Measurements from ENCODE around the gene PYGB.

Gene PYGB

DNA sequence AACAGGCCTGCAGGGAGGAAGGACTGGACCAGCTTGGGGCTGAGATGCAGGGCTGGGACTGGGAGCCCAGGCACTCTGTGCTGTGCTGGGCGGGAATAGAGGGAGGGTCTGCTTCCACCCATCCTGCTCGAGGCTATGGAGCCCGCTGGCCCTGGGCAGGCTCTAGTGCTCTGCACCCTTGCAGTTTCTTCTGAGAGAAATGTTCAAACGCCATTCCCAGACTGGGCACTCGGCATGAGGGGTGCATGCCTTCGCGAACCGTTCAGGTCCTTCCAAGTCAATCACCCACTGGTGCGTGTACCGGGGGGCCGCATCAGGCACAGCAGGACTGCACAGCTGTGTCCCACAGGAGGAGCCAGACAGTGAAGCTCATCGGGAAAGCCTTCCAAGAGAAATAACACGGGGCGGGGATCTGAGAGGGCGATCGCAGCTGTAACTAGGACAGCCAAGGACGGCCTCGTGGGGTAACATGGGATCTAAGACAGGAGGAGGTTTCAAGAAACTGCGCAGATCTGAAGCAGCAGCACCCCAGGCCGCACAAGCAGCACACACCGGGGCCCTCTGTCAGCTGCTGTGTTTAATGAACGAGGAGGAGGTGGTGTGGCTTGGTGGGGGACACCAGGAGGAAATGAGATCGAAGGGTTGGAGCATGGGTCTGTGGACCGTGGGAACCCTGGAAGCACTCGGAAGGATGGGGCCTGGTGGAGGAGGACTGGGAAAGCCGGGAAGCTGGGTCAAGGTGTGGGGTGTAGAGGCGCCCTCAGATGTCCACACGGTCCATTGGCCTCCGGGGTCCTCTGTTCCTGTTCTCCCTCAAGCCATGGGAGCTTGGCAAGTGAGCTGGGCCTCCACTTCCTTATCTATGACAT is 26.1 kb upstream of the PYGB start:
- DNase-seq (ENCODE audit: insufficient read length, low spot score): no peak
- no peak for FAIRE-seq
- TF ChIP-seq POLR2AphosphoS5 (IDR thresholded peaks at IDR 0.05; ENCODE audit: low read depth, low read length): no peak
- TF ChIP-seq PAX5 (IDR thresholded peaks at IDR 0.05; ENCODE audit: insufficient read depth, low read length, severe bottlenecking): no peak
- no peak for TF ChIP-seq POU2F2 (IDR thresholded peaks at IDR 0.05; ENCODE audit: low read depth, low read length)
- TF ChIP-seq TAF1 (IDR thresholded peaks at IDR 0.05; ENCODE audit: low read depth, low read length): no peak
- TF ChIP-seq SPI1 (IDR thresholded peaks at IDR 0.05; ENCODE audit: low read depth, low read length): no peak

DNA sequence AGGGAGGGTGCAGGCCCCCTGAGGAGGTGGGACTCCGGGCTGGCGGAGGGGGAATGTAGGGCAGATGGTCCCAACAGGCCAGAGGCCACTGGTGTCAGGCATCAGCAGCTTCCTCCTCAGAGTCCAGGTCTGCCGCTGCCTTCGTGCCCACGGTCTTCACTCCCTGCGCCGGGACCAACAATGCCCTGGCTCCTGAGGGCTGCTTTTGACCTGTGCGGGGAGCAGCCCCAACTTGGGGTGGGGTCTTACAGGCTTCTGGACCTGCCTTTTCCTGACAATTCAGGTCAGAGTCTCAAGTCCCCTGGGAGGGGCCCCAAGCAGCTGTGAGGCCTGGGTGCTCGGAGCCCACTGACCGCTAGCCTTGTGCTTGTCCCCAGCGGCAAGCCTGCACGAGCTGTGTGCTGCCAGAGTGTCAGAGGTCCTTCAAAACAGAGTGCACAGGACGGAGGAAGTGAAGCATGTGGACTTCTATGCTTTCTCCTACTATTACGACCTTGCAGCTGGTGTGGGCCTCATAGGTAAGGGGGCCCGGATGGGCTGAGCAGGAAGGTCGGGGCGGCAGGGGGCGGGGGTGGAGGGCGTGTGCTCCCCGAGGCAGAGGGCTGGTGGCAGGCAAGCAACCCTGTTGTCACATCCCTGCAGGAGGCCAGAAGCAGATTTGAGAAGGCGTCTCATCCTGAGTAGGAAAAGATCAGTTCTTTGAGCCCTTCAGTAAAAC is 25.3 kb upstream of the PYGB start:
- no peak for DNase-seq (ENCODE audit: insufficient read length, low spot score)
- FAIRE-seq: no peak
- TF ChIP-seq PAX5 (IDR thresholded peaks at IDR 0.05; ENCODE audit: insufficient read depth, low read length, severe bottlenecking) (no peak), SPI1 (IDR thresholded peaks at IDR 0.05; ENCODE audit: low read depth, low read length) (no peak), TAF1 (IDR thresholded peaks at IDR 0.05; ENCODE audit: low read depth, low read length) (no peak), POU2F2 (IDR thresholded peaks at IDR 0.05; ENCODE audit: low read depth, low read length) (no peak), POLR2AphosphoS5 (IDR thresholded peaks at IDR 0.05; ENCODE audit: low read depth, low read length) (no peak), POLR2A (IDR thresholded peaks at IDR 0.05; ENCODE audit: low read depth, low read length) (no peak)

DNA sequence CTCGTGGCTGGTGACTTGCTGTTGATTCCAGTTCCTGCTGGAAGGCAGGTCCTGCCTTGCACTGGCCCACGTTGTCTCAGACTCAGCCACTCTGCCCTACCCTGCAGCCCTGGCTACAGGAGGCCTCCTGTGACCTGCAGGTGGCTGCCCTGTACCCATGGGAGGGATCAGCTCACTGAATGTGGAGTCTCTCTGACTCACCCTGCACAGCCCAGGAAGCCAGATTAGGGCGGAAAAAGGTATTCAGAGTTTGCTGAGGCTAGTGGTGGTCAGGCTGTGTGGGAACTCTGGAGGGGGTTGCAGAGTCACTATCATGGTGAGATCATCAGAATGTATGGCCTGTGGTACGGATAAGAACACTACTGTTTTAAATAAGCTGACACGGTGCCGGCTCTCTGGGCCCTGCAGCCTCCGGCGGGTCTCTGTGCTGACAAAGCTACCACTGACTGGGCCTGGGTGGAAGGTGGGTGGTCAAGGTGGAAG is 24.7 kb upstream of the PYGB start:
- DNase-seq (ENCODE audit: insufficient read length, low spot score) (no peak), FAIRE-seq (no peak)
- TF ChIP-seq SPI1 (IDR thresholded peaks at IDR 0.05; ENCODE audit: low read depth, low read length): no peak
- no peak for TF ChIP-seq POLR2AphosphoS5 (IDR thresholded peaks at IDR 0.05; ENCODE audit: low read depth, low read length)
- TF ChIP-seq TAF1 (IDR thresholded peaks at IDR 0.05; ENCODE audit: low read depth, low read length): no peak
- no peak for TF ChIP-seq POLR2A (IDR thresholded peaks at IDR 0.05; ENCODE audit: low read depth, low read length)
- no peak for TF ChIP-seq POU2F2 (IDR thresholded peaks at IDR 0.05; ENCODE audit: low read depth, low read length)
- TF ChIP-seq PAX5 (IDR thresholded peaks at IDR 0.05; ENCODE audit: insufficient read depth, low read length, severe bottlenecking): no peak

DNA sequence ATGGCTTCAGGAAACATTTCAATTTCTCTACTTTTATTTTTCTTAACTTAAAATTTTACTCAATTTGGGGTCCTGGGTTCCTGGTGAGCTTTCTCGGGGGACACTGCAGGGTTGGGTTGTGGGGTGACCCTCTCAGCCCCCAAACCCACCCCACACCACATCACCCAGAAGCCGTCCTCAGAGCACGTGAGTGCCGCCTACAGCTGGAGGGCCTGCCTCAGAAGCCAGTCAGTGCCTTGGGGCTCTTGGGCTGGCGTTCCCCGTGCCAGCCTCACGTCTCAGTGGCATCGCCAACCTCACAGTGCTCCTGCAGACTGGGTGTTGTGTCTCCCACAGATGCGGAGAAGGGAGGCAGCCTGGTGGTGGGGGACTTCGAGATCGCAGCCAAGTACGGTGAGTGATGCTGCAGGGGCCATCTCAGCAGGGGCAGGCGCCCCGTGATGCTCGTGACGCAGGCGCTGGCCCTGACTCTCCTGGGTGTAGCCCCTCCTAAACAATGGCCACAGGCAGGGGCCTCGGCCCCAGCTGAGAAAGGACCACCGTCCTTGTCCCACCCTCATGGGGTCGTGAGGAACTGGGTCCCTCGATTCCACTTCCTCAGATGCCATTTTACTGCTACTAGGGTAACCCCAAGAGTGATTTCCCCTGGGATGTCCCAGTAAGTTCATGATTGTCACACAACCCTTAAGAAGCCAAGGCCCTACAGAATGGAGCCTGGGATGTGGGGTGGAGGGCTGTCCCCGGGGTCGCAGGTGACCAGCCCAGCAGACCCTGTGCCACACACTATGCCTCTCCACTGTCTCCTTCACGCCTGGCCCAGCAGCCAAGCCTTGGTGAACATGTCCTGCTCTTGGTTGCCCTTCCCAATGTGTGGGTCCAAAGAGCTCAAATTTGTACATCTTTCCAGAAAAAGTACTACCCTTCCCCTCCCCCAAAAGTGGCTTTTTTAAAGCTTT is 23.8 kb upstream of the PYGB start:
- no peak for FAIRE-seq
- DNase-seq (ENCODE audit: insufficient read length, low spot score): no peak
- TF ChIP-seq PAX5 (IDR thresholded peaks at IDR 0.05; ENCODE audit: insufficient read depth, low read length, severe bottlenecking): no peak
- no peak for TF ChIP-seq SPI1 (IDR thresholded peaks at IDR 0.05; ENCODE audit: low read depth, low read length)
- no peak for TF ChIP-seq POLR2A (IDR thresholded peaks at IDR 0.05; ENCODE audit: low read depth, low read length)
- no peak for TF ChIP-seq POLR2AphosphoS5 (IDR thresholded peaks at IDR 0.05; ENCODE audit: low read depth, low read length)
- no peak for TF ChIP-seq TAF1 (IDR thresholded peaks at IDR 0.05; ENCODE audit: low read depth, low read length)
- no peak for TF ChIP-seq POU2F2 (IDR thresholded peaks at IDR 0.05; ENCODE audit: low read depth, low read length)

DNA sequence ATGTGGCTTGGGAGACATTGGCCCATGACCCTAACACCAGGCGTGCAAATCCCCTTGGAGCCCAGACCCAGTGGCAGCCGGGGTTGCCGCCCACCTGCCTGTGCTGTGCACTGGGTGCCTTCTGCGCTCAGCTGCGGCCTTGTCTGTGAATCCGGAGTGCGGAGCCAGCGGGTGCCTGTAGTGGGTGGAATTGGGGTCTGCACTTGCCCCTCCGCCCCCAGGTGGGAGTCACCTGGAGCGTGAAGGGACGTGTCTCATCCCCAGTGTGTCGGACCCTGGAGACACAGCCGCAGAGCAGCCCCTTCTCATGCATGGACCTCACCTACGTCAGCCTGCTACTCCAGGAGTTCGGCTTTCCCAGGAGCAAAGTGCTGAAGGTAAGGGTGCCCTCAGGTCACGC is 22.9 kb upstream of the PYGB start:
- FAIRE-seq (no peak), DNase-seq (ENCODE audit: insufficient read length, low spot score) (no peak)
- no peak for TF ChIP-seq PAX5 (IDR thresholded peaks at IDR 0.05; ENCODE audit: insufficient read depth, low read length, severe bottlenecking)

DNA sequence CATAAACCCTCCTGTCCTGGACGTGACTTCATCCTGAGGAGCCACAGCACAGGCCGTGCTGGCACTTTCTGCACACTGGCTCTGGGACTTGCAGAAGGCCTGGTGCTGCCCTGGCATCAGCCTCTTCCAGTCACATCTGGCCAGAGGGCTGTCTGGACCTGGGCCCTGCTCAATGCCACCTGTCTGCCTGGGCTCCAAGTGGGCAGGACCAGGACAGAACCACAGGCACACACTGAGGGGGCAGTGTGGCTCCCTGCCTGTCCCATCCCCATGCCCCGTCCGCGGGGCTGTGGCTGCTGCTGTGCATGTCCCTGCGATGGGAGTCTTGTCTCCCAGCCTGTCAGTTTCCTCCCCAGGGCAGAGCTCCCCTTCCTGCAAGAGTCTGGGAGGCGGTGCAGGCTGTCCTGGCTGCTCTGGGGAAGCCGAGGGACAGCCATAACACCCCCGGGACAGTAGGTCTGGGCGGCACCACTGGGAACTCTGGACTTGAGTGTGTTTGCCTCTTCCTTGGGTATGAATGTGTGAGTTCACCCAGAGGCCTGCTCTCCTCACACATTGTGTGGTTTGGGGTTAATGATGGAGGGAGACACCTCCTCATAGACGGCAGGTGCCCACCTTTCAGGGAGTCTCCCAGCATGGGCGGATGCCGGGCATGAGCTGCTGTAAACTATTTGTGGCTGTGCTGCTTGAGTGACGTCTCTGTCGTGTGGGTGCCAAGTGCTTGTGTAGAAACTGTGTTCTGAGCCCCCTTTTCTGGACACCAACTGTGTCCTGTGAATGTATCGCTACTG is 22.0 kb upstream of the PYGB start:
- FAIRE-seq: no peak
- DNase-seq (ENCODE audit: insufficient read length, low spot score): no peak
- no peak for TF ChIP-seq TAF1 (IDR thresholded peaks at IDR 0.05; ENCODE audit: low read depth, low read length)
- TF ChIP-seq POLR2A (IDR thresholded peaks at IDR 0.05; ENCODE audit: low read depth, low read length): no peak
- no peak for TF ChIP-seq POLR2AphosphoS5 (IDR thresholded peaks at IDR 0.05; ENCODE audit: low read depth, low read length)
- TF ChIP-seq POU2F2 (IDR thresholded peaks at IDR 0.05; ENCODE audit: low read depth, low read length): no peak

DNA sequence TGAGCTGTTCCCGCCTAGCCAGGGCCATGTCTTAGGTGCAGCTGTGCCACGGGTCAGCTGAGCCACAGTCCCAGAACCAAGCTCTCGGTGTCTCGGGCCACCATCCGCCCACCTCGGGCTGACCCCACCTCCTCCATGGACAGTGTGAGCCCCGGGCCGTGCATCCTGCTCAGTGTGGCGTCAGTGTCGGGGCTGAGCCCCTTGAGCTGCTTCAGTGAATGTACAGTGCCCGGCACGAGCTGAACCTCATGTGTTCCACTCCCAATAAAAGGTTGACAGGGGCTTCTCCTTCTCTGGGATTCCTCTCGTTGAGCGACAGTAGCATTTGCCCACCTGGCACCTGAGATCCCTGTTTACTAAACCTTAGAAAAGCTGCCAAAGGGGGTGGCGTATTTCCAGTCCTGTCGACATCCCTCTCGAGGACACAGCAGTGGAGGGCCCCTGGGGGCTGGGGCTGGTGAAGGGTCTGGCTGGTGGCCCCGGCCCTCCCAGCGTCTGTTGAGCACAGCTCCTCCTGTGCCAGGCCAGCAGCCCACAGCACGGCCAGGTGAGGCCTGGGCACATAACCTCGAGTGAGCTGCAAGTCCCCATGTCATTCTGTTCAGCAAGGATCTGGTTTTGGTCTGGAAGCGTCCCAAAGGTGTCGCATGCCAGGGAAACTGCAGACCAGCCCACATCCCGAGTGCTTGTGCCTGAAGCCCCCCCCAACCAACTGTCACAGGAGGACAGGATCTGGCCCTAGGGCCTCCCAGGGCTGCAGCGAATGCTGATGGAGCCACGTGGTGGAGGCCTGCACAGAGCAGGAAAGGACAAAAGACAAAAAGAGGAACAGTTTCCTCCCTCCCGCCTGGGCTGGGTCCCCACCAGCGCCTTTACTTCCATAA is 21.2 kb upstream of the PYGB start:
- TF ChIP-seq SPI1 (IDR thresholded peaks at IDR 0.05; ENCODE audit: low read depth, low read length) (no peak), POLR2A (IDR thresholded peaks at IDR 0.05; ENCODE audit: low read depth, low read length) (no peak), TAF1 (IDR thresholded peaks at IDR 0.05; ENCODE audit: low read depth, low read length) (no peak), POLR2AphosphoS5 (IDR thresholded peaks at IDR 0.05; ENCODE audit: low read depth, low read length) (no peak), PAX5 (IDR thresholded peaks at IDR 0.05; ENCODE audit: insufficient read depth, low read length, severe bottlenecking) (no peak), POU2F2 (IDR thresholded peaks at IDR 0.05; ENCODE audit: low read depth, low read length) (no peak)
- FAIRE-seq: no peak
- DNase-seq (ENCODE audit: insufficient read length, low spot score): no peak

DNA sequence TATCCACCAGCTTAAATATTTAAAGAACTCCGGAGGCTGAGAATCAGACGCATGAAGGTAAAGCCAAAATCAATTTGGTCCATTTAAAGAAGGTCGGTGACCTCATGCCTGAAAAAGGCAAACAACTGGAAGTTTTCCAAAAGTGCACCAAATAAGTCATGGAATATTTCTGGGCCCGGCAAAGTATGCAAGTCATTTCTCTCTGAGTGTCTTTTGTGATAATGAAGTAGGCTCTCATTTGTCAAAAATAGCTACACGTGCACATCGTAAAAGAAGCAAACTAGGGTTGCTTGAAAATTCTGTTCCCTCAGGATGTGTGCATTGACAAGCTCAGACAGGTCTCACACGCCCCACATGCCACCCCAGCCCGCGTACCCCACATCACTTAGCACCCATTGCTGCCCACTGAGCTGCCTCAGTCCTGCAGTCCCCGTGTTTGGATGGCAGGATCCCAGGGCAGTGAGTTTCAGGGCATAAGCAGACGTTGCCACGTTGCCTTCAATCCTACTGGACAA is 20.5 kb upstream of the PYGB start:
- DNase-seq (ENCODE audit: insufficient read length, low spot score): no peak
- TF ChIP-seq POLR2AphosphoS5 (IDR thresholded peaks at IDR 0.05; ENCODE audit: low read depth, low read length) (no peak), POLR2A (IDR thresholded peaks at IDR 0.05; ENCODE audit: low read depth, low read length) (no peak), SPI1 (IDR thresholded peaks at IDR 0.05; ENCODE audit: low read depth, low read length) (no peak), PAX5 (IDR thresholded peaks at IDR 0.05; ENCODE audit: insufficient read depth, low read length, severe bottlenecking) (no peak), TAF1 (IDR thresholded peaks at IDR 0.05; ENCODE audit: low read depth, low read length) (no peak), POU2F2 (IDR thresholded peaks at IDR 0.05; ENCODE audit: low read depth, low read length) (no peak)
- FAIRE-seq: no peak
